HG02981 (cell line): Measurements from ENCODE around the gene XXYLT1.

Experiments
- ATAC-seq: cut with Tn5 transposase; IDR thresholded peaks from one replicate; pipeline ENCODE4 v1.9.1; 2021; ENCODE audit warnings: mild to moderate bottlenecking, moderate library complexity; ENCODE audit not compliant: unreplicated experiment

The XXYLT1 gene

DNA sequence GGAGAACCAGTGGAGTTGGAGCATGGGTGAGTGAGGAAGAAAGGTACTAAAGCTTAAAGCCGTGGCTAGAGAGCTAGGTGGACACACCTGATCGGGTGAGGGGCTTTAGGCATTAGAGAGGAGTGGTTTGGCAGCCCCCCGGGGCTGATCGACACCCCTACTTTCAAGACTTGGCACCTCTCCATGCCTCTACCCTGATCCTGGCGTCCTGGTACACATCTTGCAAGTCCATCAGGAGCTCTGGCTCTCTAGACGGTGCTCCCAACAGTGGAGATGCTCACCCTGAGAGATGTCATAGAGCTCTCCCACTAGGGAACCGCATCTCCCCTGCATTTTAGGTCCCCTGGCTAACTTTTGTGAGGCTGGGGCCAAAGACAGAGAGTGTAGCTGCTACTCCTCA is 98.1 kb downstream of the XXYLT1 start:
- ATAC-seq, result no peak

DNA sequence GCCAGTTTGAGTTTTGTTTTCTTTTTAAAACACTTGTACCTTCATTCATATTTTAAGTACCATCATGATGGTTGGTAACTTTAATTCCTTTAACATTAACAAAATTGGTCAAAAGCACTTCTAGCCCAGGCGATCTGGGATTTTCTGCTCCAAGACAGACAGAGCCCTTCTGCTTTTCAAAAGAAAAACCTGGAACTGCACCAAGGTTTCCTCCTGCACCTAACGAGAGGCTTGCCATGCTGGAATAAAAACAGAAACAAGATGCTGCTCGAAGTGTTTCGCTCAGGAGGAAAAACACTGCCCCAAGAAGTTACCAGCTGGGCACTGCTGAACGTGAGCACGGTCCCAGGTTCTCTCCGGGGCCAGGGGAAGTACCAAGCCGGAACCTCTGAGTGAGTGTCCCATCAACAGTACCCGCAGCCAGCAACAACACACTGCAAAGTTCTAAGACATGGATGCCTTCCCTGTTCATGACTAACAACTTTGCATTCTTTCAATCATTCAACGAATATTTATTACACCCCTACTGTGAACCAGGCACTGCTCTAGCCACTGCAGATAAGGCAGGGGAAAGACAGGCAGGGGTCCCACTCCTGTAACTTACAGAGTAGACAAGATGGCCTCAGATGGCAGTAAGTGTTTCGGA is 98.8 kb downstream of the XXYLT1 start:
- no peak for ATAC-seq

- ATAC-seq, result no peak
Measured at GRCh38 chr3:195171093-195171873, 99.7 kb downstream of the XXYLT1 start.

DNA sequence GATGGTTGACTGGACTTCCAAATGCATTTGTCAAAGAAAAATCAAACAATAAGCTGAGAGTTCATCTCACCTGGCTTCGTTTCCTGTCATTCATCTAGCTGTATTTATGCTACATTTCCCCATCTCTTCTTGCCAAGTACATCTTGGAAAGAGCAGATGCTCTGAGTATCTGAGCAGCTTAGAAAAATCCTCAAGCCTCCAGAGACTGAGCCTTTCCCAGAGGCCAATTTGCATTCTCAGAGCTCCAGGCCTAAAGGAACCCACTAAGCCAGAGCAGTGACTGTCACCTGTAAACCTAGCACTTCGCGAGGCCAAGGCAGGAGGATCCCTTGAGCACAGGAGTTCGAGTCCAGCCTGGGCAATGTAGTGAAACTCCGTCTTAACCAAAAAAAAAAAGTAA is 100.5 kb downstream of the XXYLT1 start:
- no peak for ATAC-seq

DNA sequence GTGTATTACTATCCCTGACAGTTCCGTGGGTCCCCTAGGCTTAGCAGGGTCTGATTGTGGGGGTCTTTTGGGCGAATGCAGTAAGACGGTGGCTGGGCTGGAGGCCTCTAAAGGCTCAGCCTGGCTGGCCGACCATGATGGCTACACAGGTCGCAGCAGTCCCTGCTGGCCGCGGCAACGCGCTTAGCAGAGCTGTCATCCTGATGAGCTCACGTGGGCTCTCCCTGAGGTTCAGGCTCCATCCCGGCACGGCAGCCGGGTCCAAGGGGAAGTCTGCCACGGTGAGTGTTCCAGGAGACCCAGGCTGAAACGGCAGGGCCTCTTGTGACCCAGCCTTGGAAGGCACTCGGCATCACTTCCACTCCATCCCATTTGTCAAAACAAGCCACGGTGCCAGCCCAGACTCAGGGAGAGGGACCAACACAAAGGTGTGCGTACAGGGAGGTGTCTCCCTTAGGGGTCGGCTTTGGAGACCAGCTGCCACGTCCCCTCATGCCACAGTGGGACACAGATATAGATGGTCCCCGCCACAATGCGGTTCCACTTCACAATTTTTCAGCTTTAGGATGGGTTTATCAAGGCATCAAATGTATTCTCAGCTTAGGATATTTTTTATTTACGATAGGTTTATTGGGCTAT is 101.8 kb downstream of the XXYLT1 start:
- ATAC-seq, result no peak

DNA sequence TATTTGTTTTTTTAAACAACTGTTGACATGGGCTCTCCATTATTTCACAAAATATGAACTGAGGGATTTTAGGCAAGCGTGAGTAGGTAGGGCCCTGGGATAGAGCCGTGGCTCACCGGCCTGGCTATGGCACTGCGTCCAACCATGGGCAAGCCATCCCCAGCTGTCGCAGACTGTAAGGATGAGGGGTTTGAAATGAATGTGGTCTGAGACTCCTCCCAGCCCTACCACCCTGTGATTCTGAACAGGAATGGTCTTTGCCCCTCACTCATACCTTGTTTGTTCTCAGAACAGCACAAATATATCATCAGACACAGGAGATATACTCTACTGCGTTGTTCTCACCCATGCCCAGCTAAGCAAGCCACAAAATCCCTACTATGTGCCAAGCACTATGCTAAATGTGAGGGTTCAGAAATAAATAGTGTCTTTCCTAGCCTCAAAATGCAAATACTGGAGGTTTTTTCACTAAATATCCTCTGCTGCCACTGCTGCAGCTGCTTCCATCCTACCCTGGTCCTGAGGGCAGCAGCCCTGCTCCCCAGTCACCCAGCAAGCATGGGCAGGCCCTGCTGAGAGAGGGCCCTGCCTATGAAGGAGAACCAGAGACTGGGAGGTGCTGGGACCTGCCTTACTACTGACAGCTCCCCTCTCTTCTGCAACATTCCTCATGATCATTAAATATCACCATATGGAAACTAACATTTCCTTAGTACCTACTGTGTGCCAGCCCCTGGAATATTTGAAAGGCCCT is 102.8 kb downstream of the XXYLT1 start:
- ATAC-seq, result no peak

DNA sequence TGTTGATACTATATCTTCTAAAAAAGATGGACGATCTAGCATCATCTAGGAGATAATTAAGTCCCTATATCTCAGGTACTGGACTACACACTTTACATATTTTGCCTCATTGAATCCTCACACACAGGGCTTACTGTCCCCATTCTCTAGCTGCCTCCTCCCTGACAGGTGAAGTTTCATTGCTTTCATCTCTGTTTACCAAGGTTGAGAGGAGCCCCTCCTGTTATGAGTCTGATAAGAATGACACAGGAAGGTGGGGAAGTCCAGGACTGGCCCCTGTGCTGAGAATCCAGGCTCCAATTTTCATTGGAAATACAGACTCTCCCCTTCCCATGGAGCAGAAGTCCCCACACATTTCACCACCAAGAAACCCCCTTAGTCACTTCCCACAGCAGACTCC is 105.2 kb downstream of the XXYLT1 start:
- ATAC-seq, result no peak

- ATAC-seq, result no peak
Measured at GRCh38 chr3:195165265-195165609, 105.7 kb downstream of the XXYLT1 start.

- no peak for ATAC-seq
Measured at GRCh38 chr3:195164573-195165264, 106.2 kb downstream of the XXYLT1 start.

DNA sequence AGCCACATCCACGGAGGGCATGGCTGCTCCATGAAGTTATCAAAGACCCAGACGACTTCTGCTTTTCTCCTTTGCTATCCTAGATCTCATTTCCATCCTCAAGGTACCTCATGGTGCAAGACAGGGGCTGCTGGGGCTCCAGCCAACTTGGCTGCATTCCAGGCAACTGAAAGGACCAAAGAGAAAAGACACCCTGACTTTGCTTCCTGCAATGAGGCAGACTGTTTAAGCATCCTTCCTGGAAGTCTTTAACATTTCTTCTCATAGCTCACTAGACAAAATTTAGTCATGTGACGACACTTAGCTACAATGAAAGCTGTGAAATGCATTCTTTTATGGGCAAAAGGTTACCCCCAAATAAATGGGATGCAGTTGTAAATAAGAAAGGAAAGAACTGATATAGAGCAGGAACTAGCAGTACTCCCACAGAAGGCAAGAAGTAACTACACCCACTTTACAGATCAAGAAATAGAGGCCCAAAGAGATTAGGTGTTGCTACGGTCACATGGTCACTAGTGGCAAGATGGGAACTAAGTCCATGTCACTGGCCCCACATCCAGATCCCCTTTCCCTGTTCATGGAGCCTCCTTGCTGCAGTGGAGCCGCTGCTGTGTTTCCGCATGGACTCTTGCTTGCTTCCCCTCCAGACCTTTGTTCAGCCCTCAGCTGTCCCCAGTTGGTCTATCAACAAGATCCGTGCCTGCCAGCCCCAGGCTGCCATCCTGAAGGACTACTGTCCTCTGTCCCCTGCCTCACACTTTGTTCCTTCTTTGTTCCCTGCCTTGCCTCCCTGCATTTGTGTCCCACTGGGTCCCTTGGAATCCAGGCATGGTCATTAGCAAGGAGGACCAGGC is 107.0 kb downstream of the XXYLT1 start:
- no peak for ATAC-seq

- no peak for ATAC-seq
Measured at GRCh38 chr3:195162816-195163215, 108.1 kb downstream of the XXYLT1 start.

DNA sequence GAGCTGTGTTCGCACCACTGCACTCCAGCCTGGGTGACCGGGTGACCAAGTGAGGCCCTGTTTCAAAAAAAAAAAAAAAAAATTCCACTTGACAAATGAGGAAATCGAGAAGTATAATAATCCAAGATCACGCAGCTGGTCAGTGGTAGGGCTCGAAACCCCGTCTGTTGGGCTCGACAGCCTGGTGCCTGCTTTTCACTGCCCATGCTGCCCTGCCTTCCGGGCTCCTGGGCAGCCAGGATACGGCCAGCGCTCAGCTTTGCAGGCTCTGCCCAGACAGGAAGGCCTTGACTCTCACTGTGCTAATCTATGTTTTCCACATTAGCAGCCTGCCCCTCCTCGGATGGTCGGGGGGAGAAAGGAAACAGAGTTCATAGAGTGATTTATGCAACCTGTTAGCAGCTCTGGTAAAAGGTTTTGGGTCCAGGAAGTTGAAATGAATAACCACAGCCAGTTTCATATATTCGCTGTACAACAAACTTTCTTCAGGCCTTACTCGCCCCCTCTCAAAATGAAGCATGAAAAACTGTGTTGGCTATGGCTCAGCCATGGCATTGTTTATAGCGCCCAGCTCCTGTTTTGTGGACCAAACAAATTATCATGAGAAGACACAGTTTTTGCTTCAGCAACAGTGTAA is 108.8 kb downstream of the XXYLT1 start:
- ATAC-seq, result peak; percentile 43

DNA sequence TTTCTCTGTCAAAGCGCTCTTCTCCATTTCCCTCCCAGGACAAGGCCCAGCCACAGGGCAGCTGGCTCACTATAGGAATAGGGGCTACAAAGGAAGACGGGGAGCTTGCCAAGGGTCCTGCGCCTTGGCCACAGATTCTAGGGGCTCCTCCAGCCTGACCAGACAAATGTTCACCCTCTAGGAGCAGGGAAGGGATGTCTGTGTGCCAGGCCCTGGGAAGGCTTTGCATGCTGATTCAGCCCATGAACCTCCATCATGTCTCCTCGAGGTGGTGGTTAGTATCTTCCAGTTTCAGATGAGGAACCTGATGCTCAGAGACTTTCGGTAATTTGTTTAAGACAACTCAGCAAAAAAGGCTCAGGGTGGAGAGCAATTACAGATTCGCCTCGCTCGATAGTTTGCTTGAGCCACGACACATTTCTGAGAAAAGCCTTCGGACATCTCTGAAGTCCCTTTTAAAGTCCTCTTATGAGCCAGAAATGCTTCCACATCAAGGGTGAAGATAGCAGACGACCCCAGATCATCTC is 110.0 kb downstream of the XXYLT1 start:
- ATAC-seq, result no peak

- no peak for ATAC-seq
Measured at GRCh38 chr3:195160257-195160898, 110.6 kb downstream of the XXYLT1 start.

DNA sequence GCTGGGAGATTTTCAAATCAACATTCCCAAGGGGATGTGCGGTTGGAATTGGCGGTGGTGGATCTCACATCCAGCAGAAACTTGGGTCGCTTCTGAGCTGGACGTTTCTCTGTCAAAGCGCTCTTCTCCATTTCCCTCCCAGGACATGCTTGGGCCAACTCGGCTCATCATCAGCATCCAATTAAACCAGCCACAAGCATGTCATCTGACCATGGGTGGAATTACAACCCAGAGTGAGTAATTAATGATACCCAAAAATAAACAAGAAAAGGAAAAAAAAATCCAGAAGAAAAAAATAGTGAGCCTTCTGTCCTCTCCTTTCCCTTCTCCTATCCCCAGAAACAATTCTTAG is 111.2 kb downstream of the XXYLT1 start:
- no peak for ATAC-seq

DNA sequence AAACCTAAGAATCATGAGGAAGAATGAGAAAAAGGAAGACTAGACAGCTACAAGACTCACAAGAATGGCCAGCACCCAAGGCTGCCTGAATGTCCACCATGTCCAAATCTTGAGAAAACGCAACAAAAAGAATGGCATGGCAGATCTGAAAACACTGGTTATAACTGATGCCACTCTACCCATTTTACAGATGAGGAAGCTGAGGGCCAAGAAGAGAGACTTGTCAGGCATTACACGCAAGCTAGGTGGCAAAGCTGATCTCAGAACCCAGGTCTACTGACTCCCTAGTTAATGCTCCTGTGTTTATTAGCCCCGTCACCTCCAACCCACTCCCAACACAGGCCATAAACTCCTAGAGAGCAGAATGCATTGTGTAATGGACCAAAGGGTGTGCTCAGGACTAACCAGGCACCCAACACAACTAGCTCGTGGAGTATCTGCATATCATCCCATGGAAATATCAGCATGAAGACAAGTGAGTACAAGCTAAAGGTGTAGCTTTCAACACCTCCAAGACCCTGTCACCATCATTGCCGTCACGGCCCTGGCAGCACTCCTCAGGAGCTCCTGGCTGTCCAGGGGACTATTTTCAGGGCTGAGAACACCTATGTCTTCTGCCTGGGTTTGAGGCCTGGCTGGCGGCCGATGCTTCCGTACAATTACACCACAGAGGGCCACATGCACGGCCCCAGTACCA is 111.7 kb downstream of the XXYLT1 start:
- ATAC-seq, result no peak

DNA sequence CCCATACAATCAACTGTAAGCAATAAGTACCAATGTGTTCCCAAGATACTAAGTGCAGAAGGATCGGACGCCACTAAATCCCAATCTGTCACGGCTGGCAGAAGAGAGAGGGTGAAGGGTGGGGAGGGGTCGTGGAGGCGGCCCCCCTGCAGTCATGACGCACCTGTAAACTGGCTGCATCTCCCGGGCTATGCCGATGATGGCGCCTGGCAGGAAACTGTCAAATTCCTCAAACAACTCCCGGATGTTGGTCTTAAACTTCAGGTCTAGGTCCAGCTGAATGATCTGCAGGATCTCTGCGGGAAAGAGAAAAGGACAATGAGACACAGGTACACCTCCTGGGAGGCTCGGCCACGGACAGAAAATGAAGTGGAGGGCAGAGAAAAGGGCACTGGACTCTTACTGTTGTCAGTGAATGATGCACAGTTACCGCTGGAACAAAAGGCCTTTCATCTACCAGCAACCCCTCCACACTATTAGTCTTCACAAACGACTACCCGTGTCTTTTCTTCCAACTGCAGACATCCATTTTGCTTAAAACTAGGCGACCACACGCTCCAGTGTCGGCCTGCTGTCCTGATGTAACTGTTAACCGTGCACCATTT is 114.6 kb downstream of the XXYLT1 start:
- ATAC-seq, result no peak
